ENCODE results near the gene RABGAP1L. TPM values are rescaled to one million over a fixed set of nuclear protein-coding genes. Genes with fewer than 3 reads are reported as not detected.

RABGAP1L gene
- total and polyA plus RNA-seq, 10 of the 15 experiments (the other 5 are each of a cell fraction or from before 2014, with no cell fraction given), result 5.8 to 194 (median 113) TPM

GRCh38 chr1:174740249-174740968, 581.1 kb downstream of the RABGAP1L start (continued):
- peak; percentile 82 for TF ChIP-seq RFX5 (IDR thresholded peaks at IDR 0.05; ENCODE audit: low read depth, low read length)
- no peak for TF ChIP-seq HDAC2 (IDR thresholded peaks at IDR 0.05)
- no peak for TF ChIP-seq CBFB (IDR thresholded peaks at IDR 0.05; ENCODE audit: low read depth)
- TF ChIP-seq CBX5 (IDR thresholded peaks at IDR 0.05; ENCODE audit: low read depth), result no peak
- no peak for TF ChIP-seq ESRRA (IDR thresholded peaks at IDR 0.05; ENCODE audit: low read length)
- TF ChIP-seq CREB1 (IDR thresholded peaks at IDR 0.05; ENCODE audit: low read depth), result peak; percentile 52; the same call in 1 of the 2 replicates

DNA sequence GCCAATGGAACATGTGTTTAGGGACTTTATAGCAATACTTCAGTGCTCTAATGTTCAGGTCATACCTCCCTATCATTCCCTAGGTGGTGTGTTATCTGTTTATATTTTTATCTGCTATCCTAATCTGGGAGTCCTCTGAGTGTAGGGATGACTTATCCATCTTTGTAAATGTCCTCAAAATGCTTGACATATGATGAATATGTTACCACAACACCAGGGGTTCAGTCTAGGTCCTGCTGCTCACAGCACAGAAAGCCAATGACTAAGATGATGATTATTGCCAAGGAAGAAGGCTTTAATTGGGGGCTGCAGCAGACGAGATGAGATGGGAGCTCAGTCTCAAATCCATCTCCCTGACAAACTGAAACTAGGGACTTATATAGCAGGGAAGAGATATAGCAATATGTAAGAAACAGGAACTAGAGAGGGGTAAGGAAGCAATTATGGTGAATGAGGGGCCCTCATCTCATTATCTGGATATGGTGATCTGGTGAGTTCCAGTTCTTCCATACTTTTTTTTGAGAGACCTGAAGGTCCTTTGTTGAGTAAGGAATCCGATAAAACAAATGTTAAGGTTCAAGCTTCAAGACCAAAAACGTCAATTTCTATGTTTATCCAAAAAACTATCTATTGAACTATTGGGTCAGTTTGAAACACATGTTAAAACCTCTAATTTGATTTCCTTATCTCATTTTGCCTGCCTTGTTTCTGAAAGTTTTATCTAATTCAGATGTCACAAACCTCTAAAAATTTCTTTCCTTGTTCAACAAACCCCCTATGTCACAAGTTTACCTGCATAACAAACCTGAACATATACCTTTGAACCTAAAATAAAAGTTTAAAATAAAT, 583.7 kb downstream of the RABGAP1L start:
- no peaks in the 10 kb centered on the region for H3K79me2 ChIP-seq (ENCODE audit: control insufficient read depth, insufficient read depth, low read length)
- FAIRE-seq (no peak), ATAC-seq (no peak), DNase-seq (ENCODE audit: low read depth, low spot score) (no peak)
- no peak overlapping the region for H3K4me2 ChIP-seq (ENCODE audit: control insufficient read depth, insufficient read depth)
- ChIA-PET POLR2A (no interaction called here), RAD21 (ENCODE audit: unreplicated experiment) (interaction anchor here (0.6 to 6.2 kb wide), 5 partner anchors 18 to 557 kb away, joined by 3 to 48 read pairs (median 3); no protein-coding TSS in a partner anchor), SMC1A (ENCODE audit: uncharacterized antibody, unreplicated experiment) (interaction anchor here (0.7 to 7.3 kb wide), 3 partner anchors 17 to 481 kb away, joined by 3 to 52 read pairs (median 4); no protein-coding TSS in a partner anchor), CTCF (interaction anchor here (0.7 to 10.2 kb wide), 7 partner anchors 8 to 973 kb away, joined by 3 to 91 read pairs (median 6); no protein-coding TSS in a partner anchor)
- WGBS (ENCODE audit: insufficient coverage, insufficient replicate concordance, low lambda C conversion rate, missing lambda C conversion rate), result 79% methylated on average over 3 of the region's 3 CpGs
- H3K27ac ChIP-seq (ENCODE audit: control insufficient read depth, insufficient read depth), result no peak overlapping the region
- no peak overlapping the region for H3K9ac ChIP-seq (ENCODE audit: control insufficient read depth, insufficient read depth, low read length)
- TF ChIP-seq MTA2 (IDR thresholded peaks at IDR 0.05; ENCODE audit: low read depth), result no peak
- TF ChIP-seq CHD1 (IDR thresholded peaks at IDR 0.05; ENCODE audit: low read depth, low read length), result no peak
- no peak for TF ChIP-seq JUND (IDR thresholded peaks at IDR 0.05; ENCODE audit: low read depth, low read length)
- no peak overlapping the region for H3K4me3 ChIP-seq
- in situ Hi-C loops (cut with MboI) (loop anchor here (10.0 to 25.0 kb wide), 3 partner anchors 656 to 1998 kb away; no protein-coding TSS in a partner anchor), intact Hi-C loops (cut with micrococcal nuclease; ENCODE audit: unreplicated experiment) (loop anchor here (5.0 to 10.0 kb wide), 3 partner anchors 588 to 2001 kb away; partner anchors contain the start of gene RABGAP1L)
- H3K4me1 ChIP-seq (ENCODE audit: control insufficient read depth, insufficient read depth, low read length), result peaks cover 9% of the 10 kb centered on the region; the same call in 1 of the 2 replicates
- H4K20me1 ChIP-seq (ENCODE audit: control insufficient read depth, insufficient read depth), result no peaks in the 10 kb centered on the region
- no peaks in the 10 kb centered on the region for H3K27me3 ChIP-seq (replicated peaks in 1 of 2; ENCODE audit: control insufficient read depth in 2 of 2, insufficient read depth in 2 of 2, low read length in 1 of 2)
- no peak overlapping the region for H2AFZ ChIP-seq (ENCODE audit: control insufficient read depth, low read depth, low read length)
- no TSS peak for BruUV-seq (replicated peaks)
- H3K36me3 ChIP-seq (ENCODE audit: control insufficient read depth in 2 of 2, insufficient read depth in 2 of 2, low read length in 1 of 2), result no peaks in the 10 kb centered on the region
- H3K9me3 ChIP-seq (replicated peaks; ENCODE audit: control insufficient read depth, insufficient read depth, low read length), result no peaks in the 10 kb centered on the region

All from GM12878 (cell line).